ENCODE results near the gene PRODH2.

- no peak for TF ChIP-seq CTCF (conservative IDR thresholded peaks at IDR 0.05)
- no peak for TF ChIP-seq ZFX (IDR thresholded peaks at IDR 0.05)
These were observed 33.6 kb downstream of the PRODH2 start for GRCh38 chr19:35779033-35779432.

Measured in C4-2B (cell line).